Right lobe of liver (tissue), 6 donors: ENCODE results near the gene SCN5A. TPM values are rescaled to one million over a fixed set of nuclear protein-coding genes. Genes with fewer than 3 reads are reported as not detected.
A peak's percentile ranks its signal among the peaks of the same experiment; 100 is the strongest.

ENCODE experiments used
- ATAC-seq, 4 donors: fragments of 200-7000 bp; cut with Tn5 transposase; one replicate each; pipeline ENCODE4 v1.9.1; 2020; ENCODE audit warnings: mild to moderate bottlenecking in 4 of 4, moderate library complexity in 4 of 4
- DNase-seq, 3 donors: peaks; one replicate each; pipeline ENCODE4 v3.0.0-alpha.2; 2020
- H3K27ac ChIP-seq, 3 donors: fragments of 200-600 bp; one replicate each; pipeline ENCODE4 v1.8.0; 2022
- H3K27me3 ChIP-seq, 2 donors: fragments of 200-600 bp; one replicate each; pipeline ENCODE4 v1.8.0; 2022
- H3K36me3 ChIP-seq, 4 donors: fragments of 200-600 bp; sonication (generic) in 1 of 4; one replicate each; pipeline versions ENCODE4 v1.5.1 to v1.8.0; 2017 to 2022; ENCODE audit warnings: control low read depth in 1 of 4
- H3K4me1 ChIP-seq, 4 donors: fragments of 200-600 bp; sonication (generic) in 1 of 4; one replicate each; pipeline versions ENCODE4 v1.5.1 to v1.8.0; 2017 to 2022; ENCODE audit warnings: control low read depth in 1 of 4
- H3K4me3 ChIP-seq, 3 donors: fragments of 200-600 bp; one replicate each; pipeline ENCODE4 v1.8.0; 2022
- H3K9me3 ChIP-seq, 4 donors: fragments of 200-600 bp; sonication (generic) in 1 of 4; one replicate each; pipeline versions ENCODE4 v1.5.1 to v1.8.0; 2017 to 2022; ENCODE audit warnings: control low read depth in 1 of 4
- POLR2A ChIP-seq: fragments of 450-650 bp; IDR thresholded peaks from one replicate; pipeline ENCODE4 v1.6.1; 2017; ENCODE audit warnings: antibody characterized with exemption, mild to moderate bottlenecking
- WGBS: methylation state at CpG from one replicate; pipeline ENCODE4 v1.1.6; 2018; ENCODE audit warnings: low coverage, low lambda C conversion rate; ENCODE audit not compliant: insufficient coverage; ENCODE audit errors: missing lambda C conversion rate; 5-methylcytosine and 5-hydroxymethylcytosine counted together
- intact Hi-C, 2 donors: fragments of 100-400 bp; cut with DNase I; formaldehyde crosslinking; loops; one replicate each; pipeline versions ENCODE4 v1.11.2 to v1.14.1; 2022
- total RNA-seq, 6 experiments: library from RNA; depleted of rRNA in 2 of 6; stranded (reverse); fragments of >200 nt in 2 of 6; fragmentation: NEBNext Ultra II Directional in 3 of 6; extraction: Animal tissue kit (Norgen Biotek cat#: 25700) in 3 of 6; gene quantifications; one replicate each; pipeline versions ENCODE4 v1.1.0 to v1.2.4, GENCODE V29; 2016 to 2023
- TF ChIP-seq, protein P1 (sequence below), 4 donors: fragments of 200-600 bp in 3 of 4; fragments of 450-650 bp in 1 of 4; IDR thresholded peaks; one replicate each; pipeline versions ENCODE4 v1.5.1 to v1.8.0; 2016 to 2022; ENCODE audit warnings: antibody characterized with exemption in 4 of 4, mild to moderate bottlenecking in 2 of 4
- donor health status: DM: no; HTN: yes; CAD: no.
- donor health status: DM: no; HTN: no; CAD: no.
- donor health status: DM: no; HTN: no; CAD: no.
- donor health status: DM: no; HTN: yes; CAD: no.
- donor health status: DM: no; HTN: yes; CAD: no.

Gene SCN5A
- total RNA-seq, 6 experiments from 2014 or later = 0.02 TPM; not detected in 5

DNA sequence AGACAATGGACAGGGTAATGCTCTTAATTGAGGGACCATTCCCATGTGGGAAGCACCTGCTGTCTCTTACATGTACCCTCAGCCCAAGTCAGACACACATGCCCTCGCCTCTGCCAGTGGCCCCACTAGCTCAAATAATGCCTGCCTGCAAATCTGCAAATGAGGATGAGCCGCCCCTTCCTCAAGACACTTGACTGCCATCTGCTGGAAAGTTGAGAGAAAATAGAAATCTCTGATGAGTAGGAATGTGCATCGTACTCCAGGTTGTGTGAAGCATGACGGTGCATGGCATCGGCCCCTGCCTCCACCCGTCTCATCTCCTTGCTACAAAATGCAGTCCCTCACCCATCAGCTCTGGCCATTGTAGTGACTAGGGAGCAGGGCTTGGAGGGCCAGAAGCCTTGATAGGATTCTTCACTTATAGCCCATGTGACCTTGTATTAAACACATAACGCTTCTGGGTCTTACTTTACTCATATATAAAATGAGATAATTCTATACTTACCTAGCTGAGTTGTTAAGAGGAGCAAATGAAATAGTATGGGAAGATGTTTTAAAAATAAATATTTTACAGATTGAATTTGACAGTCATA lies 6.3 kb upstream of the SCN5A start:
- DNase-seq (no peak), ATAC-seq (peak; percentile 46 to 58 (median 52))
- Histone ChIP-seq H3K4me3 (no peak overlapping the region), H3K4me1 (no peaks in the 10 kb centered on the region), H3K27ac (no peak overlapping the region), H3K27me3 (no peaks in the 10 kb centered on the region), H3K9me3 (peaks cover 0 to under 1% (median 0%) of the 10 kb centered on the region in 4 donors), H3K36me3 (no peaks in the 10 kb centered on the region)
- 8% methylated on average over 3 of the region's 7 CpGs for WGBS
- intact Hi-C loops = loop anchor here in 1 of 2 donors (10.0 kb wide), 1 partner anchor 131 kb away; no protein-coding TSS in a partner anchor
- no peak for TF ChIP-seq POLR2A
- TF ChIP-seq, protein P1, sequence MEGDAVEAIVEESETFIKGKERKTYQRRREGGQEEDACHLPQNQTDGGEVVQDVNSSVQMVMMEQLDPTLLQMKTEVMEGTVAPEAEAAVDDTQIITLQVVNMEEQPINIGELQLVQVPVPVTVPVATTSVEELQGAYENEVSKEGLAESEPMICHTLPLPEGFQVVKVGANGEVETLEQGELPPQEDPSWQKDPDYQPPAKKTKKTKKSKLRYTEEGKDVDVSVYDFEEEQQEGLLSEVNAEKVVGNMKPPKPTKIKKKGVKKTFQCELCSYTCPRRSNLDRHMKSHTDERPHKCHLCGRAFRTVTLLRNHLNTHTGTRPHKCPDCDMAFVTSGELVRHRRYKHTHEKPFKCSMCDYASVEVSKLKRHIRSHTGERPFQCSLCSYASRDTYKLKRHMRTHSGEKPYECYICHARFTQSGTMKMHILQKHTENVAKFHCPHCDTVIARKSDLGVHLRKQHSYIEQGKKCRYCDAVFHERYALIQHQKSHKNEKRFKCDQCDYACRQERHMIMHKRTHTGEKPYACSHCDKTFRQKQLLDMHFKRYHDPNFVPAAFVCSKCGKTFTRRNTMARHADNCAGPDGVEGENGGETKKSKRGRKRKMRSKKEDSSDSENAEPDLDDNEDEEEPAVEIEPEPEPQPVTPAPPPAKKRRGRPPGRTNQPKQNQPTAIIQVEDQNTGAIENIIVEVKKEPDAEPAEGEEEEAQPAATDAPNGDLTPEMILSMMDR (IDR thresholded peaks at IDR 0.05) = peak in 3 of 4 donors; percentile 46 to 48 (median 47)

DNA sequence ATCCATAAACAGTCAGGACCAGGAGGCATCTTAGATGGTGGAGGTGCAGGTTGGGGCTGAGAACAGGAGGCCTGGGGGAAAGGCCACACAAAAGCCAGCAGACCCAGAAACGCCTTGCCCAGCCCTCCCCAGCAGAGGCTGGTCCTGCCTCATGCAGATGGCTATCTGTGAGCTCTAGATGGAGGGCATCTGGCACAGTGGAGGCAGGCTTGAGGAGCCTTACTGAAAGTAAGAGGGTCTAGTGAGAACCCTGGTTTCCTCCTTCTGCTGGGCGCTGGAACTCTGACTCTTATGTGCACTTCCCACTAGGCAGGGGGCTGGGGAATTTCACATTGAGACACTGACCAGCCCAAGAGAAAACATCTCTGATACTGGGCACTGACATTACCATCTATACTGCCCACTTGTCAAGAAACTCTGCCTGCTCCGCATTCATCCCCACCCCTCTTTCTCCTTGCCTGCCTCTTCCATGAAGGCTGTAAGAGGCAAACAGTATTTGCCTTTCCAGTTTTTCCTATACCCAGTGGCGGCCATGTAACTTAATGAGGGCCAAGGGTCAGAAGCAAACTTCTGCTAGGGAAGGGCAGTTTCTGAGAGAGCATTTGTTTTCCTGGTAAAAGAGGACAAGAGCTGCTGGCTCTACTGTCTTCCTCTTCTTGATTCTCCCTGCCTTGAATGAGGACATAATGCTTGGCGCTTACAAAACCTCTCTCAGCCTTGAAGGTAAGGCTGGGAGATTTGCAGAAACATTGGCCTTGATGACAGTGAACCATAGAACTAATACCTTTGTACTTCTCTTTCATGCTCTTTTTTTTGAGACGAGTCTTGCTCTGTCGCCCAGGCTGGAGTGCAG lies 4.4 kb upstream of the SCN5A start:
- 67% methylated on average over 3 of the region's 7 CpGs for WGBS
- H3K27ac ChIP-seq = no peak overlapping the region
- H3K36me3 ChIP-seq = no peaks in the 10 kb centered on the region
- peaks cover 0 to 5% of the 10 kb centered on the region in 2 donors for H3K27me3 ChIP-seq
- DNase-seq (no peak), ATAC-seq (no peak)
- peaks cover 0 to 5% (median 2%) of the 10 kb centered on the region in 4 donors for H3K4me1 ChIP-seq
- intact Hi-C loops = loop anchor here (5.0 to 10.0 kb wide), 2 partner anchors 129 to 132 kb away; no protein-coding TSS in a partner anchor
- TF ChIP-seq, protein P1 (IDR thresholded peaks at IDR 0.05) = no peak
- TF ChIP-seq POLR2A = no peak
- no peaks in the 10 kb centered on the region for H3K9me3 ChIP-seq
- H3K4me3 ChIP-seq = no peak overlapping the region

DNA sequence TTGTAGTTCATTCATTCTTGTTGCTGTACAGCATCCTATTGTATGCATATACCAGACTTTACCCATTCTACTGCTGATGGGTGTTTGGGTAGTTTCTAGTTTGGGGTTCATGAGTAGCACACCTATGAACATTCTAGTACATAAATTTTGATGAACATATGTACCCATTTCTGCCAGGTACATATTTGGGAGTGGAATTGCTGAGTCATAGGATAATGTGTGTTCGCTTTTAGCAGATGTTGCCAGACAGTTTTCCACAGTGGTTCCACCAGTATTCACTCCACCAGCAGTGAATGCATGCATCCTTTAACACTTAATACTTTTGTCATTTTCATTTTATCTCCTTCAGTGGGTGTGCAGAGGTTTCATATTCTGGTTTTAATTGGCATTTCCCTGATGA lies 3.4 kb upstream of the SCN5A start:
- peaks cover 0 to 14% of the 10 kb centered on the region in 2 donors for H3K27me3 ChIP-seq
- no peak overlapping the region for H3K4me3 ChIP-seq
- DNase-seq (no peak), ATAC-seq (no peak)
- intact Hi-C loops = loop anchor here (5.0 to 10.0 kb wide), 2 partner anchors 128 to 131 kb away; no protein-coding TSS in a partner anchor
- no peak overlapping the region for H3K27ac ChIP-seq
- H3K9me3 ChIP-seq = no peaks in the 10 kb centered on the region
- H3K4me1 ChIP-seq = peaks cover 0 to 7% (median 3%) of the 10 kb centered on the region in 4 donors
- no peaks in the 10 kb centered on the region for H3K36me3 ChIP-seq
- WGBS = 40% methylated on average over 1 of the region's 1 CpG
- TF ChIP-seq, protein P1 (IDR thresholded peaks at IDR 0.05) = no peak
- no peak for TF ChIP-seq POLR2A

DNA sequence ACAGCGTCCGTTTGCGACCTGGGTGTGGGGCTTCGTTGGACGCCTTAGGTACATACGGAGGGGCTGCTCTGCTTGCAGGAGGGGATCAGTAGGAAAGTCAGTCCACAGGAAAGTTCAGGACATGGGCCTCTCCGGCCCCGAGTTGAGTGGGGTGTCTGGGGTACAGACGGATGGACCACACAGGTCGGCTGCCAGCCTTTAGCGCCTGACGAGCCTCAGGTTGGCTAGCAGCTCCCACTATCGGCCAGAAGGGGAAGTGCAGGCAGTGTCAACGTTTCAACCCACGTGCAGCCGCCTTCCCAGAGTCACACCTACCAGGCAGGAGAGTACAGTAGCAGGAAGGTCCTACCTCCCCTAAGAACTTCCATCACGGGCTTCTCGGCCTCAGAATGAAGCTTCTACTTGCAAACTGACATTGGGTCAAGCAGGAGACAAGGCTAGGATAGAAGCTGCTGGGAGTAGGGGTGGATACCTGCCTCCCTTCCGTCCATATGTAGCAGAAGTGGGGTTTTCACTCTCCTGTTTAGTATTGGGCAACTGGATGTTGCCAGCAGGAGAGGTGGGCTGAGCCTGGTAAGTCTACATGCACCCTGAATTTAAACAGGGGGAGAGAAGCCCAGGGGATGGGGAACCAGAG lies 1.8 kb upstream of the SCN5A start:
- no peaks in the 10 kb centered on the region for H3K9me3 ChIP-seq
- no peak overlapping the region for H3K4me3 ChIP-seq
- ATAC-seq (peak; percentile 81 to 89 (median 86)), DNase-seq (peak; percentile 58 to 69 (median 68))
- peaks cover 0 to 7% (median 3%) of the 10 kb centered on the region in 4 donors for H3K4me1 ChIP-seq
- H3K27ac ChIP-seq = no peak overlapping the region
- peaks cover 0 to 16% of the 10 kb centered on the region in 2 donors for H3K27me3 ChIP-seq
- WGBS = 8% methylated on average over 9 of the region's 19 CpGs
- intact Hi-C loops = loop anchor here (5.0 to 10.0 kb wide), 2 partner anchors 126 to 129 kb away; no protein-coding TSS in a partner anchor
- TF ChIP-seq, protein P1 (IDR thresholded peaks at IDR 0.05) = peak; percentile 78 to 93 (median 90)
- TF ChIP-seq POLR2A = no peak
- H3K36me3 ChIP-seq = no peaks in the 10 kb centered on the region
